ENCODE results near the gene MYO7B.
A peak's percentile ranks its signal among the peaks of the same experiment; 100 is the strongest.

Gene MYO7B

GRCh38 chr2:127651971-127652550, 116.6 kb downstream of the MYO7B start:
- no peak for DNase-seq

- no peak for DNase-seq
Measured at GRCh38 chr2:127652786-127653357, 117.4 kb downstream of the MYO7B start.

GRCh38 chr2:127653421-127654083, 118.1 kb downstream of the MYO7B start:
- DNase-seq = no peak

- DNase-seq = no peak
Measured at GRCh38 chr2:127654084-127654837, 118.8 kb downstream of the MYO7B start.

- DNase-seq = no peak
Measured at GRCh38 chr2:127654838-127655175, 119.3 kb downstream of the MYO7B start.

GRCh38 chr2:127655209-127656073, 120.0 kb downstream of the MYO7B start:
- DNase-seq = no peak

GRCh38 chr2:127656569-127657231, 121.2 kb downstream of the MYO7B start:
- no peak for DNase-seq

- no peak for DNase-seq
Measured at GRCh38 chr2:127657232-127657595, 121.7 kb downstream of the MYO7B start.

GRCh38 chr2:127658146-127658545, 122.7 kb downstream of the MYO7B start:
- no peak for DNase-seq

- no peak for DNase-seq
Measured at GRCh38 chr2:127658641-127659407, 123.3 kb downstream of the MYO7B start.

- no peak for DNase-seq
Measured at GRCh38 chr2:127659408-127660290, 124.2 kb downstream of the MYO7B start.

GRCh38 chr2:127660291-127660578, 124.8 kb downstream of the MYO7B start:
- DNase-seq = no peak

- DNase-seq = peak; percentile 18
Measured at GRCh38 chr2:127661072-127661649, 125.7 kb downstream of the MYO7B start.

- DNase-seq = peak; percentile 60
Measured at GRCh38 chr2:127661949-127662510, 126.5 kb downstream of the MYO7B start.

- no peak for DNase-seq
Measured at GRCh38 chr2:127662937-127663565, 127.6 kb downstream of the MYO7B start.

GRCh38 chr2:127663566-127664064, 128.1 kb downstream of the MYO7B start:
- DNase-seq = no peak

GRCh38 chr2:127664065-127664894, 128.8 kb downstream of the MYO7B start:
- DNase-seq = no peak

GRCh38 chr2:127664895-127665225, 129.4 kb downstream of the MYO7B start:
- no peak for DNase-seq
